Measurements from ENCODE around the gene VANGL1.

DNA sequence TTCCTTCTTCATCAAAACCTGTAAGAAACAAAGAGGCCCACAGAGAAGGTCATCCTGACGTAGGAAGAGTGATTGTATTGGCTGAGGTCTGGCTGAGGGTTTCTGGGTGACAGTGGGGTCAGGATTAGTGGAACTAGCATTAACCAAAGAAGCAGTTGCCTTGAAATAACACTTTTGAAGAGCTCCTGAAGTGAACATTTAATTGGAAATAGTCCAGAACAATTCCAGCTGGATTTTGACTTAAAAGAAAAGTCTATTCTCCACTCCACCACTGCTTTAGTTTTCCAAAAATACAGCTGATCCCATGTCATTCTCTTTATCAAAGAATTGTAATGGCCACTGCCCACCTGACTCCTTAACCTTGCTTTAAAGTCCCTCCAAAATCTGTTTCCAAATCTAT is 99.0 kb downstream of the VANGL1 start:
- no peak for TF ChIP-seq POLR2AphosphoS5 (IDR thresholded peaks at IDR 0.05; ENCODE audit: borderline replicate concordance, low read depth, low read length)
- no peak for TF ChIP-seq EZH2 (IDR thresholded peaks at IDR 0.05)
